Muscle layer of duodenum (tissue), 2 donors: ENCODE data around the gene DOCK1.

Source experiments
- H3K27ac ChIP-seq: one replicate; pipeline ENCODE4 v1.7.0; 2013; ENCODE audit warnings: mild to moderate bottlenecking, low read length
- H3K27me3 ChIP-seq: one replicate; pipeline ENCODE4 v1.7.0; 2013; ENCODE audit warnings: low read depth, mild to moderate bottlenecking, control low read depth, low read length
- H3K36me3 ChIP-seq, 2 donors: one replicate each; pipeline ENCODE4 v1.7.0; 2013; ENCODE audit warnings: low read length in 2 of 2, control low read depth in 1 of 2, mild to moderate bottlenecking in 1 of 2; ENCODE audit not compliant: insufficient read depth in 2 of 2, control insufficient read depth in 1 of 2
- H3K4me1 ChIP-seq, 2 donors: one replicate each; pipeline ENCODE4 v1.7.0; 2013; ENCODE audit warnings: low read length in 2 of 2, mild to moderate bottlenecking in 2 of 2, control low read depth in 1 of 2, moderate library complexity in 1 of 2; ENCODE audit not compliant: insufficient read depth in 2 of 2, control insufficient read depth in 1 of 2
- H3K4me3 ChIP-seq, 2 donors: one replicate each; pipeline ENCODE4 v1.7.0; 2013; ENCODE audit warnings: low read length in 2 of 2, low read depth in 1 of 2, mild to moderate bottlenecking in 1 of 2
- H3K9me3 ChIP-seq, 2 donors: one replicate each; pipeline ENCODE4 v1.7.0; 2013; ENCODE audit warnings: low read length in 2 of 2, control low read depth in 1 of 2, mild to moderate bottlenecking in 1 of 2; ENCODE audit not compliant: control insufficient read depth in 1 of 2
- donor health status: healthy.

The DOCK1 gene

DNA sequence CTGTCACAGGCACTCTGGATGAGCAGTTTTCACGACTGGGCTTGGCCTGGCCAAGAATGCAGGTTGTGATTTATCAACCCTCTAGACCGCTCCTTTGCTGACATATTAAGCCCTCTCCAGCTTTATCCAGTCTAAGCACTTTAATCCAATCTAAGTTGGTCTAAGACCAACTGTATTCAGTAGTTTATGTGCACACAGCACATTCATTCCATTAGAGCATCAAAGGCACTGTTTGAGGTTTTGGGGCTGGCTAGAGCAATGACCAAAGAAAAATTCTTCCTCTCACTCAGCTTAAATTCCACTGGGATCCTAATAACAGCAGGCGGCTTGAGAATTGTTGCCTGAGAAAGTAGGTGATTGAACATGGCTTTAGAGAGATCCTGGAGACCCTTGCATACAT, 467.1 kb downstream of the DOCK1 start:
- Histone ChIP-seq H3K27me3 (no peaks in the 10 kb centered on the region), H3K36me3 (peaks cover 16 to 19% of the 10 kb centered on the region in 2 donors), H3K4me1 (no peaks in the 10 kb centered on the region), H3K4me3 (no peak overlapping the region), H3K27ac (no peak overlapping the region), H3K9me3 (no peaks in the 10 kb centered on the region)

DNA sequence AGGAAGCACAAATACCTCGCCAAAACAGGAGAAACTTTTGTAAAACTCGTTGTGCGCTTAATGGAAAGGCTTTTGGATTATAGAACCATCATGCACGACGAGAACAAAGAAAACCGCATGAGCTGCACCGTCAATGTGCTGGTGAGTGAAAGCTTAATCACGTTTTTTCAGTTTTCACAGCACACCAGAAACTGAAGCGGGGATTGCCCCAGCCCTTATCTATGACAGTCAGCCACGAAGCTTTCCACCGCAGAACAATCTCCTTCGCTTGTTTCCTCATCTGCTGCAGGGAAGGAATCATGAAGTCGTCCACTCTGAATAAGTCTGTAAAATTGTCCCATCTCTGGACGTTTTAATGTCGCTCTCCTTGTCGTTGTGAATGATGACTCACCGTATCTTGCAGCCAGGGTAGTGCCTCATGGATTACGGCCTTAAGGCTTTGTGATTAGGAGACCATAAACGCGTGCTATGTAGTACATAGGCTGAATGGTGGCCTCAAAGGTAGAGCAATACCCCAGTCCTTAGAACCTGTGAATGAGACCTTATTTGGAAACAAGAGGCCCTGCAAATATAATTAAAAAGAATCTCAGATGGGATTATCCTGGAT, 468.9 kb downstream of the DOCK1 start:
- no peaks in the 10 kb centered on the region for H3K27me3 ChIP-seq
- H3K4me3 ChIP-seq = no peak overlapping the region
- no peaks in the 10 kb centered on the region for H3K9me3 ChIP-seq
- H3K27ac ChIP-seq = no peak overlapping the region
- no peaks in the 10 kb centered on the region for H3K4me1 ChIP-seq
- peaks cover 16 to 18% of the 10 kb centered on the region in 2 donors for H3K36me3 ChIP-seq

DNA sequence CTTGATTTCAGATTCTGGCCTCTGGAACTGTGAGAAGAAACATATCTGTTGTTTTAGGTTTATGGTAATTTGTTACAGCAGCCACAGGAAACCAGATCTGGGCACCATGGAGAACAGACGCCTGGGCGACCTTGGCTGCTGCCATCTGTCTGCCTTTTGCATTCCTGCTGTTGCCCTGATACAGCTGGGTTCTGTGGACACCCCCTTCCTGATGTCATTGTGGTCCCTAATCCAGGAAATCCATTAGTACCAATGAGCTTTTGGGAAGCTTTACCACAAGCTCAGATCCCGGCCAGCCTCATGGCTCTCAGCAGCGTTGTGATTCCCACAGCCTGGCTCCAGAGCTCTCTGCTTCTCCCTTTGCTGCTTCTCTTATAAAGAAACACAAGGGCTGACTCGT, 469.7 kb downstream of the DOCK1 start:
- no peaks in the 10 kb centered on the region for H3K27me3 ChIP-seq
- H3K27ac ChIP-seq = no peak overlapping the region
- no peak overlapping the region for H3K4me3 ChIP-seq
- H3K9me3 ChIP-seq = no peaks in the 10 kb centered on the region
- H3K36me3 ChIP-seq = peaks cover 16 to 18% of the 10 kb centered on the region in 2 donors
- no peaks in the 10 kb centered on the region for H3K4me1 ChIP-seq

DNA sequence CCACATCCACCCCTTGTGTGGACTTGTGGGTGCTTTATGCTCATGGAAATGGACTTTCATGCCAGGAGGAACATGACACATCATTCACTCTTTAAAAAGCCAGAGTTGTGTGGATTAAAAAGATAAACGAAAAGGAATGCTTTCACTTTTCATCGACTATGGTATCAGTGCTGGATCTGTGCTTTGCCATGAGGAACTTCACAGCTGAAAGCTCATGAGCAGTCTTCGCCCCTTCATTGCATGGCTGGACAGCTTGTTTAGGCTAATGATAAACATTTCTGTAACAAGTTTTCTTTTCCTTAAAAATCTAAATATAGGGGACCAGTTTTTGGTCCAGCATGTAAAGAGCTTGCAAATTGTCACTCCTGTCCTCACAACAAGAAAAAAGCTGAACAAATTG, 470.2 kb downstream of the DOCK1 start:
- peaks cover 16 to 18% of the 10 kb centered on the region in 2 donors for H3K36me3 ChIP-seq
- H3K27me3 ChIP-seq = no peaks in the 10 kb centered on the region
- no peaks in the 10 kb centered on the region for H3K9me3 ChIP-seq
- H3K4me3 ChIP-seq = no peak overlapping the region
- H3K27ac ChIP-seq = no peak overlapping the region
- no peaks in the 10 kb centered on the region for H3K4me1 ChIP-seq

DNA sequence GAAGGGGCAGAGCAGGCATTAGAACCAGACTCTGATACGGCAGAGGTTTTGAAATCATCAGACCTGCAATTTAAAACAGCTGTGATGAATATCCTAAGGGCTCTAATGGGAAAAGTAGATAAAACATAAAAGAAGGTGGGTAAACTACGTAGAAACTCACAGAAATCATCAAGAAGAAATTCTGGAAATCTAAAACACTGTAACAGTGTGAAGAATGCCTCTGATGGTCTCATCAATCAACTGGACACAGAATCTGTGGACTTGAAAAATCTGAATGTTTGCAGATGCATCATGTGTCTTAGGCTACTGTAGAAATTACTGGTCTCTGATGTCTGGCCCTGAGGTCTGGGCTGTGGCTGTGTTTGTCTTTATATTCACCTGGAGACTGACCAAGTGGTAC, 470.8 kb downstream of the DOCK1 start:
- H3K4me1 ChIP-seq = no peaks in the 10 kb centered on the region
- H3K9me3 ChIP-seq = no peaks in the 10 kb centered on the region
- no peak overlapping the region for H3K4me3 ChIP-seq
- H3K27ac ChIP-seq = no peak overlapping the region
- H3K36me3 ChIP-seq = peaks cover 16 to 18% of the 10 kb centered on the region in 2 donors
- H3K27me3 ChIP-seq = no peaks in the 10 kb centered on the region

DNA sequence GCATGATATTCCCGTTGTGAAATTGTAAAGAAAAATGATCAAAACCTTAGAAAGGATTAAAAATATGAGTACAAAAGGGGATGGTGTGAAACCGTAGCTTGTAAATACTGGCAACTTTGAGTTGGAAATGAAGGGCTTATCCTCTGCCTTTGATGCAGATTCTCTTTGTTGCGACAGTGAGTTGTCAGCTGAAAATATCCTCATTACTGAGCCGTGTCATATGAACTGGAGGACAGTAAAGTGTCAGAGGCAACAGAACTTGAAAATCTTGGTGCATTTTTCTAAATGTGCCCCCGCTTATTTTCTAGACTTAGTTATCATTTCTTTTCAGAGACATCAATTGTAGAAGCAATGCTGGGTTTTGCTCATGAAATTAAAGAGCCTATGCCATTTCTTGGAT, 473.4 kb downstream of the DOCK1 start:
- Histone ChIP-seq H3K27me3 (no peaks in the 10 kb centered on the region), H3K4me1 (no peaks in the 10 kb centered on the region), H3K4me3 (no peak overlapping the region), H3K9me3 (no peaks in the 10 kb centered on the region), H3K36me3 (peaks cover 22 to 33% of the 10 kb centered on the region in 2 donors), H3K27ac (no peak overlapping the region)

DNA sequence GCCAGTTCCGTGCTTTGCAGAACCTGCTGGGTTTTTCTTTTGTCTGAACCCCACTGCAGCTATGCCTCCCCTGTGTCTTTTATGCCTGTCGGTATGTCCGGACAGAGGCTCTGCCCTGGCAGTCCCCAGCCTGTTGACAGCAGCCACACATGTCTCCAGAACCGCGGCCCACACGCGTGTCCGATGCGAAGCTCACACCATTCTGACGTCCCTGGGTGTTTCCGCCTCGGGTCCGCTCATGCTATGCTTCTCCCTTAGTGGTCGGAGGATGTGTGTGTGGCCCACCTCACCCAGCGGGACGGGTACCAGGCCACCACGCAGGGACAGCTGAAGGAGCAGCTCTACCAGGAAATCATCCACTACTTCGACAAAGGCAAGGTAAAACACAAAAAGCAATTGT, 479.3 kb downstream of the DOCK1 start:
- H3K4me1 ChIP-seq = no peaks in the 10 kb centered on the region
- no peaks in the 10 kb centered on the region for H3K9me3 ChIP-seq
- H3K36me3 ChIP-seq = peaks cover 20 to 55% of the 10 kb centered on the region in 2 donors
- H3K27ac ChIP-seq = no peak overlapping the region
- no peaks in the 10 kb centered on the region for H3K27me3 ChIP-seq
- no peak overlapping the region for H3K4me3 ChIP-seq

DNA sequence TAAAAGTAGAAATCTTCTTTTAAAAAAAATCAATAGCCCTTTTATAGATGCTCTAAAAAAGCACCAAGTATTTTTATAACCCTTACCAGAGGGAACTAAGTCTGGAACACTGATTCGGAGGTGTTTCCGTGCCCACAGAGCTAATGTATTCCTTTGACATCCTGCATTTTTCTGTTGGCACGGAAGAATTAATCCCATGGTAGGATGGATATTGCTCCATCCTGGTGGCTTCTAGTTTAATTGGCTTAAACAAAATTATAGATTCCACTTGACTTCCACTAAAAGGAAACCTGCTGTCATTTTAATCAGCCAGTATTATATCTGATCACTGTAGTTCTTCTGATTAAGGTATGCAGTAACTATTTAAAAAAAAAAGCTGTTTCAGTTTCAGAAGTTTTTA, 479.8 kb downstream of the DOCK1 start:
- Histone ChIP-seq H3K4me3 (no peak overlapping the region), H3K4me1 (no peaks in the 10 kb centered on the region), H3K27ac (no peak overlapping the region), H3K9me3 (no peaks in the 10 kb centered on the region), H3K27me3 (no peaks in the 10 kb centered on the region), H3K36me3 (peaks cover 20 to 55% of the 10 kb centered on the region in 2 donors)

DNA sequence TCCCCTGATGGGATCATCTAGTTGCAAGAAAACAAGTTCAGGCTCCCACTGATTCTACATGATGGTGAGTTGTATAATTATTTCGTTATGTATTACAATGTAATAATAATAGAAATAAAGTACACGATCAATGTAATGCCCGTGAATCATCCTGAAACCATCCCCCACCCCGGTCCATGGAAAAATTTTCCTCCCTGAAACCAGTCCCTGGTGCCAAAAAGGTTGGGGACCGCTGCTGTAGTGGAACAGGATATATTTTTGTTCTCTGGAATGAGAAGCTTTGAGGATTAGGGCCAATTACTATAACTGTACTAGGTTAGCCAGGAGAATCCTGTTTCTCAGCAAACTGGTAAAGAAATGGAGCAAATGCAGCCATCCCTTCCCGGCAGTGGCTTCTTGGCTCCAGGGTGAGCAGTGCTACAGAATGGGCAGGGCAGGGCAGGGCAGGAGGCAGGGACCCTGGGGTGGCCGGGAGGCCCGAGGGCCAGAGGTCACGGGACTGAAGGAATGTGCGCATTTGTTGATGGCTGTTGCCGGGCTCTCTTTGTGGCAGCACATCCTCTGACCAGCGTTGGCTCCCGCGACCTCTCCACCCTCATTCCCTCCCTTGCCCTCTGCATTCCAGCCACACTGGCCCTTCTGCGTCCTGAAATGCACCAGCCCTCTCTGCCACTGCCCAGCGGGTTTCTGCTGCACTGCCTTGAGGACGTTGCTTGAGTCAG, 481.5 kb downstream of the DOCK1 start:
- H3K27ac ChIP-seq = no peak overlapping the region
- H3K4me3 ChIP-seq = no peak overlapping the region
- no peaks in the 10 kb centered on the region for H3K4me1 ChIP-seq
- peaks cover 15 to 50% of the 10 kb centered on the region in 2 donors for H3K36me3 ChIP-seq
- no peaks in the 10 kb centered on the region for H3K27me3 ChIP-seq
- no peaks in the 10 kb centered on the region for H3K9me3 ChIP-seq

DNA sequence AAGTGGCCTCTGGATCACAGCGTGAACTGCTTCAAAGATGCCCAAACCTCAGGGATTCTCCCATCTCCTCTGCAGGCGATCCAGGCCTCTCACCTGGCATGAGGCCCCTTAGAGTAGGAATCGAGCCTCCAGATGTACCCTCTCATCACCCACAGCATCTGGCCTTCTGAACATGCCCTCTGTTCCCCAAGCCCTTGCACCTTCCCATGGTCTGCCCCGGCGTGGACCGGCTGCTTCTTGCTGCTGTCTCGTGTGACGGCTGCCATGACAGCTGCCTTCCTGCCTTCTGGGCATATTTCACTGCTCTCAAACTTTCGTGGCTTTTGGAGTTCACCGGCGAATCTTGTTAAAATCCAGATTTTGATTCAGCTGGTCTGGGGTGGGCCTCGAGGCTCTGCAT, 486.6 kb downstream of the DOCK1 start:
- H3K4me1 ChIP-seq = no peaks in the 10 kb centered on the region
- H3K4me3 ChIP-seq = no peak overlapping the region
- H3K27me3 ChIP-seq = no peaks in the 10 kb centered on the region
- H3K9me3 ChIP-seq = no peaks in the 10 kb centered on the region
- H3K27ac ChIP-seq = no peak overlapping the region
- peaks cover 7 to 22% of the 10 kb centered on the region in 2 donors for H3K36me3 ChIP-seq

DNA sequence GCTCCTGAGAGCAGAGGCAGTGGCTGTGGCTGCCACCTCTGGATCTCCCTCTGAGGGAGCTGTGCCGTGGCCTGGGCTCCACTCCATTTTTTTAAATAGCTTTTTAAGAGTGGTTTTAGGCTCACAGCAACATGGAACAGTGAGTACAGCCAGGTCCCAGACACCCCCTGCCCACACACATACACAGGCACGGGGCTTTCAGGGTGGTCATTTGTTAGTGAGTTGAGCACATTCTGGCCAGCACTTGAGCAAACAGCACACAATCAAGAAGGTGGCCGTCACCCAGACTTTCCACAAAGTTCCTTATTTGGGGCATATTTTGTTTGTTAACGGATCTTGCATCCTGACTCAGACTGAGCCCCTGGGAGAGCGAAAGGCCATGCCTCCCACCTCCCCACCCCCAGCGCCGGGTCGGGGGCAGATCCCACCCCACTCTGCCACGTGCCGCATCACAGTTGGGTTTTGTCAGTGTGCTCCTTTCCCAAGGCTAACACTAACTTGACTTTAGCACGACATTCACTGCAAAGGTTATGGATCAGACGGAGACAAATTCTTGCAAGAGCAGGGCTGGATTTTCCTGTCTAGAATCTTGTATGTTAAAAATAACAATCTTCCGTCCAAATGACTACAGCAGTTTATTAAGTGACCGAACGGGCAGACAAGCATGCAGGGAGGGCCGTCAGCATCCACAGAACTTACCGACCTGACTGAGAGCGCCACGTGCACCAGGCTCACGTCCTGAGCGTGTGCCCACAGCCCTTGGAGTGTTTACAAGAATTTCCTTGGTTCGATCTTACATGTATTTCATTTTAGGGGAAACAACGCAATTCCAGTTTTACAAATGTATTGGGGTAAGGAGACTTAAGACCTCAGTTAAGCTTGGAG, 487.4 kb downstream of the DOCK1 start:
- H3K9me3 ChIP-seq = no peaks in the 10 kb centered on the region
- H3K27ac ChIP-seq = no peak overlapping the region
- no peak overlapping the region for H3K4me3 ChIP-seq
- no peaks in the 10 kb centered on the region for H3K27me3 ChIP-seq
- H3K4me1 ChIP-seq = no peaks in the 10 kb centered on the region
- H3K36me3 ChIP-seq = peaks cover under 1 to 15% of the 10 kb centered on the region in 2 donors
